Endothelial cell of umbilical vein (primary cell): ENCODE data around the gene PGF. TPM values are rescaled to one million over a fixed set of nuclear protein-coding genes. Genes with fewer than 3 reads are reported as not detected.

Experiments used
- BruUV-seq: library from RNA; stranded (reverse); fragments of 400-500 nt; replicated peaks from 2 replicates; lab custom pipeline; 2021; lab: Mats Ljungman, UMichigan
- CTCF ChIA-PET: fragments of 300-600, 350-600 bp; sonication (Branson Sonifier 250); formaldehyde crosslinking; loops from one replicate; lab custom pipeline; 2021; ENCODE audit warnings: antibody characterized with exemption, inconsistent platforms; lab: Charles Lee
- POLR2A ChIA-PET: fragments of 300-600, 350-600 bp; sonication (Branson Sonifier 250); formaldehyde crosslinking; loops from one replicate; lab custom pipeline; 2021; ENCODE audit warnings: antibody characterized with exemption, inconsistent platforms; lab: Charles Lee
- DNase-seq: peaks from one replicate; pipeline ENCODE4 v3.0.0-alpha.2; 2011; ENCODE audit warnings: low read depth, low spot score
- FAIRE-seq: peaks from 2 replicates; lab custom pipeline; 2011; peaks lifted over from hg19 to GRCh38; lab: Jason Lieb, UNC
- H2AFZ ChIP-seq: 2 replicates; pipeline ENCODE4 v1.6.0; 2012; ENCODE audit warnings: low read depth, low read length, control low read depth, inconsistent platforms
- H3K27ac ChIP-seq: 2 replicates; pipeline ENCODE4 v1.5.1; 2011; ENCODE audit warnings: low read depth, mild to moderate bottlenecking, control low read depth, low read length, moderate library complexity; ENCODE audit not compliant: insufficient read depth
- H3K27me3 ChIP-seq, 2 experiments: 2 replicates each; pipeline versions ENCODE4 v1.6.0 to v1.6.1; 2011; ENCODE audit warnings: low read length in 2 of 2, mixed read lengths in 1 of 2; ENCODE audit not compliant: control insufficient read depth in 2 of 2, insufficient read depth in 2 of 2
- H3K36me3 ChIP-seq, 2 experiments: 2 replicates in 1 of 2; 3 replicates in 1 of 2; pipeline ENCODE4 v1.5.1; 2011; ENCODE audit warnings: low read length in 2 of 2, mild to moderate bottlenecking in 1 of 2, moderate library complexity in 1 of 2; ENCODE audit not compliant: control insufficient read depth in 2 of 2, insufficient read depth in 2 of 2; ENCODE audit errors: extremely low read depth in 1 of 2
- H3K4me1 ChIP-seq: 3 replicates; pipeline ENCODE4 v1.5.1; 2011; ENCODE audit warnings: mild to moderate bottlenecking, low read length; ENCODE audit not compliant: control insufficient read depth, insufficient read depth; ENCODE audit errors: extremely low read depth
- H3K4me2 ChIP-seq: 2 replicates; pipeline ENCODE4 v1.6.1; 2011; ENCODE audit warnings: low read length, control low read depth, mixed read lengths; ENCODE audit not compliant: insufficient read depth
- H3K4me3 ChIP-seq, 3 experiments: fragments of 200-600 bp in 1 of 3; sonication (generic), shearing (Covaris generic) in 1 of 3; replicated peaks in 1 of 3; 2 replicates each; pipeline ENCODE4 v1.5.1; 2011 to 2016; ENCODE audit warnings: control low read depth in 3 of 3, low read length in 3 of 3, mild to moderate bottlenecking in 2 of 3, inconsistent platforms in 1 of 3, low read depth in 1 of 3, moderate library complexity in 1 of 3; ENCODE audit not compliant: insufficient read depth in 1 of 3
- H3K79me2 ChIP-seq: 2 replicates; pipeline ENCODE4 v1.6.0; 2012; ENCODE audit warnings: low read length, inconsistent platforms; ENCODE audit not compliant: control insufficient read depth, insufficient read depth
- H3K9ac ChIP-seq: replicated peaks from 2 replicates; pipeline ENCODE3; 2011; ENCODE audit warnings: low read length, control low read depth; ENCODE audit not compliant: insufficient read depth; ENCODE audit errors: extremely low read depth
- H3K9me1 ChIP-seq: replicated peaks from 3 replicates; pipeline ENCODE4 v1.6.0; 2011; ENCODE audit warnings: mild to moderate bottlenecking, low read length; ENCODE audit not compliant: control insufficient read depth, insufficient read depth; ENCODE audit errors: extremely low read depth
- H3K9me3 ChIP-seq: replicated peaks from 2 replicates; pipeline ENCODE4 v1.5.1; 2012; ENCODE audit warnings: low read length, inconsistent platforms; ENCODE audit not compliant: control insufficient read depth, insufficient read depth
- H4K20me1 ChIP-seq: replicated peaks from 2 replicates; pipeline ENCODE3; 2011; ENCODE audit warnings: mild to moderate bottlenecking, low read length; ENCODE audit not compliant: control insufficient read depth, insufficient read depth; ENCODE audit errors: extremely low read depth
- EZH2 ChIP-seq: IDR thresholded peaks from 2 replicates; pipeline ENCODE4 v1.6.1; 2012; ENCODE audit warnings: borderline replicate concordance, low read depth, mild to moderate bottlenecking, moderate library complexity, low read length, inconsistent platforms; ENCODE audit not compliant: severe bottlenecking
- FOS ChIP-seq: IDR thresholded peaks from 2 replicates; pipeline ENCODE4 v1.6.1; 2011; ENCODE audit warnings: mild to moderate bottlenecking, low read length, moderate library complexity, borderline replicate concordance; ENCODE audit not compliant: insufficient read depth
- GATA2 ChIP-seq: IDR thresholded peaks from 2 replicates; pipeline ENCODE4 v1.7.0; 2011; ENCODE audit warnings: low read depth, mild to moderate bottlenecking, moderate library complexity, mixed read lengths, low read length; ENCODE audit not compliant: insufficient read length, insufficient read depth
- JUN ChIP-seq: IDR thresholded peaks from 2 replicates; pipeline ENCODE4 v1.6.1; 2011; ENCODE audit warnings: borderline replicate concordance, low read depth; ENCODE audit not compliant: insufficient read length, insufficient read depth
- MYC ChIP-seq: IDR thresholded peaks from one replicate; pipeline ENCODE4 v1.6.1; 2011; ENCODE audit warnings: mild to moderate bottlenecking, low read depth, low read length
- POLR2A ChIP-seq: IDR thresholded peaks from 2 replicates; pipeline ENCODE4 v1.6.1; 2012; ENCODE audit warnings: low read depth, mild to moderate bottlenecking, control low read depth, low read length
- POLR2AphosphoS5 ChIP-seq: IDR thresholded peaks from 2 replicates; pipeline ENCODE4 v1.6.1; 2012; ENCODE audit warnings: low read depth, mild to moderate bottlenecking, control low read depth, low read length, moderate library complexity; ENCODE audit not compliant: insufficient read depth
- dilution Hi-C: fragments of 300-500 bp; cut with MboI; formaldehyde crosslinking; loops from one replicate; pipeline ENCODE4 v1.15.0; 2019; ENCODE audit warnings: low sequenced_read_pairs; ENCODE audit not compliant: extremely low pct_ligation_motif_present
- intact Hi-C: fragments of 100-400 bp; cut with micrococcal nuclease; formaldehyde crosslinking; loops from one replicate; pipeline ENCODE4 v1.10.0; 2022
- polyA plus RNA-seq, 4 experiments: library from polyadenylated mRNA; depleted of rRNA in 3 of 4; stranded (reverse) in 3 of 4; unstranded in 1 of 4; fragments of >200 nt; gene quantifications; 2 replicates each; pipeline versions ENCODE4 v1.2.1 to v1.2.3, GENCODE V29; 2011 to 2012; ENCODE audit warnings: missing spikeins in 1 of 4
- total RNA-seq: library from RNA; stranded (reverse); gene quantifications from 2 replicates; pipeline ENCODE4 v1.2.3, GENCODE V29; 2021
- TF ChIP-seq, protein P1 (sequence below): IDR thresholded peaks from 2 replicates; pipeline ENCODE4 v1.6.1; 2011; ENCODE audit not compliant: insufficient read depth, insufficient read length
- TF ChIP-seq, protein P2 (sequence below), 2 donors: IDR thresholded peaks; 1 replicate in 1 of 2; 2 replicates in 1 of 2; pipeline ENCODE4 v1.5.1; 2011; ENCODE audit warnings: low read length in 2 of 2, mild to moderate bottlenecking in 2 of 2, moderate library complexity in 2 of 2, control low read depth in 1 of 2, inconsistent platforms in 1 of 2, low read depth in 1 of 2; ENCODE audit not compliant: insufficient read depth in 1 of 2; ENCODE audit errors: extremely low read depth in 1 of 2

Gene PGF
- total and polyA plus RNA-seq, 2 donors (not counting 3 experiments of a cell fraction or from before 2014, with no cell fraction given): 89.0 to 206 TPM

- no peaks in the 10 kb centered on the region for H3K79me2 ChIP-seq
- intact Hi-C loops (no loop called here), dilution Hi-C loops (no loop called here)
- no TSS peak for BruUV-seq
- H2AFZ ChIP-seq: no peak overlapping the region
- no peak overlapping the region for H3K4me2 ChIP-seq
- H3K4me3 ChIP-seq: no peak overlapping the region
- no peaks in the 10 kb centered on the region for H4K20me1 ChIP-seq
- CTCF ChIA-PET: interaction anchor here (0.7 to 3.5 kb wide), 2 partner anchors 33 to 176 kb away, joined by 3 to 29 read pairs; no protein-coding TSS in a partner anchor
- H3K9me1 ChIP-seq: no peaks in the 10 kb centered on the region
- no peaks in the 10 kb centered on the region for H3K27me3 ChIP-seq
- no peak overlapping the region for H3K27ac ChIP-seq
- peaks cover 7% of the 10 kb centered on the region for H3K4me1 ChIP-seq
- H3K9me3 ChIP-seq: no peaks in the 10 kb centered on the region
- FAIRE-seq (no peak), DNase-seq (no peak)
- POLR2A ChIA-PET: no interaction called here
- no peak overlapping the region for H3K9ac ChIP-seq
- H3K36me3 ChIP-seq: no peaks in the 10 kb centered on the region
- no peak for TF ChIP-seq JUN
- no peak for TF ChIP-seq MYC
- no peak for TF ChIP-seq POLR2A
- TF ChIP-seq EZH2: no peak
- TF ChIP-seq POLR2AphosphoS5: no peak
- TF ChIP-seq, protein P1, sequence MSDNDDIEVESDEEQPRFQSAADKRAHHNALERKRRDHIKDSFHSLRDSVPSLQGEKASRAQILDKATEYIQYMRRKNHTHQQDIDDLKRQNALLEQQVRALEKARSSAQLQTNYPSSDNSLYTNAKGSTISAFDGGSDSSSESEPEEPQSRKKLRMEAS: no peak
- TF ChIP-seq FOS: no peak
- TF ChIP-seq, protein P2, sequence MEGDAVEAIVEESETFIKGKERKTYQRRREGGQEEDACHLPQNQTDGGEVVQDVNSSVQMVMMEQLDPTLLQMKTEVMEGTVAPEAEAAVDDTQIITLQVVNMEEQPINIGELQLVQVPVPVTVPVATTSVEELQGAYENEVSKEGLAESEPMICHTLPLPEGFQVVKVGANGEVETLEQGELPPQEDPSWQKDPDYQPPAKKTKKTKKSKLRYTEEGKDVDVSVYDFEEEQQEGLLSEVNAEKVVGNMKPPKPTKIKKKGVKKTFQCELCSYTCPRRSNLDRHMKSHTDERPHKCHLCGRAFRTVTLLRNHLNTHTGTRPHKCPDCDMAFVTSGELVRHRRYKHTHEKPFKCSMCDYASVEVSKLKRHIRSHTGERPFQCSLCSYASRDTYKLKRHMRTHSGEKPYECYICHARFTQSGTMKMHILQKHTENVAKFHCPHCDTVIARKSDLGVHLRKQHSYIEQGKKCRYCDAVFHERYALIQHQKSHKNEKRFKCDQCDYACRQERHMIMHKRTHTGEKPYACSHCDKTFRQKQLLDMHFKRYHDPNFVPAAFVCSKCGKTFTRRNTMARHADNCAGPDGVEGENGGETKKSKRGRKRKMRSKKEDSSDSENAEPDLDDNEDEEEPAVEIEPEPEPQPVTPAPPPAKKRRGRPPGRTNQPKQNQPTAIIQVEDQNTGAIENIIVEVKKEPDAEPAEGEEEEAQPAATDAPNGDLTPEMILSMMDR (IDR thresholded peaks at IDR 0.05; ENCODE audit: extremely low read depth in 1 of 2, insufficient read depth in 1 of 2, low read depth in 1 of 2, low read length in 2 of 2): no peak
- no peak for TF ChIP-seq GATA2
These were observed 42.6 kb downstream of the PGF start for GRCh38 chr14:74912801-74913200.
